HFF-Myc (cell line): ENCODE measurements around the gene DGKQ.

Experiments
- DNase-seq: peaks from one replicate; pipeline ENCODE4 v3.0.0-alpha.2; 2011; ENCODE audit warnings: low read depth; ENCODE audit errors: extremely low read depth
- H3K4me3 ChIP-seq: replicated peaks from 2 replicates; pipeline ENCODE4 v1.5.1; 2011; ENCODE audit warnings: low read depth, mild to moderate bottlenecking, control low read depth, low read length
- TF ChIP-seq, protein P1 (sequence below): IDR thresholded peaks from 2 replicates; pipeline ENCODE4 v1.5.1; 2012; ENCODE audit warnings: mild to moderate bottlenecking, low read depth, low read length, control low read depth; ENCODE audit errors: missing control alignments

The DGKQ gene

DNA sequence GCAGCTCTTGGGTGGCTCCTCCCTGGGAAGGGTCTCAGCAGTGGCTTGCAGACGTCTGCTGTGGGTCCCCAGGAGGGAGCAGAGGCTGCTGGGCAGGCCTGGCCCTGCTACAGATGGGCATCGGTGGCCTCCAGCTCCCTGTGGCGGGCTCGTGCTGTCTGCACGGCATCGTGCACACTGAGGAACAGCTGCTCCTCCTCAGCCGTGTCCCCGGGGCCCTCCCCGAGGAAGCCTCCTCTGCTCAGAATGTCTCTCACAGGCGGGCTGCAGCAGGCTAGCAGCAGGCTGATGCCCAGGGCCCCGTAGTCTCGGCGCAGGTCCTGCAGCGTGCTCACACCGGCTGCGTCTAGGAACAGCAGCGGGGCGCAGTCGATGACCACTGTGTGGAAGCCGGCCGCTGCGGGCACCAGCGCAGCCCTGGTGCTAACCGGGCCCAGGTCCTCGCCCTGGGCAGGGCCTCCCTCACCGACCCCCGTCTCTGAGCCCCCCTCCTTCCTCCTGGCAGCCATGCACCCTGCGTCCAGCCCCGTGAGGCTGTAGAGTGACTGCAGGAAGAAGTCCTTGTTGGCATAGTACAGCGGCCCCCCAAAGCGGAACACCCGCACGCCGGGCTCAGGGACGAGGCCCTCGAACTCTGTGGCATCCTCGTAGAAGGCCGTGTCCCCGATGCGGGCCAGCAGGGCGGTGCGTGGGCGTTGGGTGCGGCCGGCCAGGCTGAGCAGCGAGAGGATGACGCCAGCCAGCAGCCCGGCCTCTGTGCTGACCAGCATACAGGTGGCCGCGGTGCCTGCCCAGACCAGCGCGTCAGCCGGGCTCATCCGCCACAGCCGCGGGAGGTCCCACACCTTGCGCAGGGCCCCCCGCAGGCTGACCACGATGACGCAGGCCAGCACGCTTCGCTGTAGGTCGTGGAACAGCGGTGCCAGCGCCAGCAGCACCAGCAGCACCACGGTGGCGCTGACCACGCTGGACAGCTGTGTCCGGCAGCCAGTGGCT lies 15.7 kb upstream of the DGKQ start:
- TF ChIP-seq, protein P1, sequence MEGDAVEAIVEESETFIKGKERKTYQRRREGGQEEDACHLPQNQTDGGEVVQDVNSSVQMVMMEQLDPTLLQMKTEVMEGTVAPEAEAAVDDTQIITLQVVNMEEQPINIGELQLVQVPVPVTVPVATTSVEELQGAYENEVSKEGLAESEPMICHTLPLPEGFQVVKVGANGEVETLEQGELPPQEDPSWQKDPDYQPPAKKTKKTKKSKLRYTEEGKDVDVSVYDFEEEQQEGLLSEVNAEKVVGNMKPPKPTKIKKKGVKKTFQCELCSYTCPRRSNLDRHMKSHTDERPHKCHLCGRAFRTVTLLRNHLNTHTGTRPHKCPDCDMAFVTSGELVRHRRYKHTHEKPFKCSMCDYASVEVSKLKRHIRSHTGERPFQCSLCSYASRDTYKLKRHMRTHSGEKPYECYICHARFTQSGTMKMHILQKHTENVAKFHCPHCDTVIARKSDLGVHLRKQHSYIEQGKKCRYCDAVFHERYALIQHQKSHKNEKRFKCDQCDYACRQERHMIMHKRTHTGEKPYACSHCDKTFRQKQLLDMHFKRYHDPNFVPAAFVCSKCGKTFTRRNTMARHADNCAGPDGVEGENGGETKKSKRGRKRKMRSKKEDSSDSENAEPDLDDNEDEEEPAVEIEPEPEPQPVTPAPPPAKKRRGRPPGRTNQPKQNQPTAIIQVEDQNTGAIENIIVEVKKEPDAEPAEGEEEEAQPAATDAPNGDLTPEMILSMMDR, result no peak

DNA sequence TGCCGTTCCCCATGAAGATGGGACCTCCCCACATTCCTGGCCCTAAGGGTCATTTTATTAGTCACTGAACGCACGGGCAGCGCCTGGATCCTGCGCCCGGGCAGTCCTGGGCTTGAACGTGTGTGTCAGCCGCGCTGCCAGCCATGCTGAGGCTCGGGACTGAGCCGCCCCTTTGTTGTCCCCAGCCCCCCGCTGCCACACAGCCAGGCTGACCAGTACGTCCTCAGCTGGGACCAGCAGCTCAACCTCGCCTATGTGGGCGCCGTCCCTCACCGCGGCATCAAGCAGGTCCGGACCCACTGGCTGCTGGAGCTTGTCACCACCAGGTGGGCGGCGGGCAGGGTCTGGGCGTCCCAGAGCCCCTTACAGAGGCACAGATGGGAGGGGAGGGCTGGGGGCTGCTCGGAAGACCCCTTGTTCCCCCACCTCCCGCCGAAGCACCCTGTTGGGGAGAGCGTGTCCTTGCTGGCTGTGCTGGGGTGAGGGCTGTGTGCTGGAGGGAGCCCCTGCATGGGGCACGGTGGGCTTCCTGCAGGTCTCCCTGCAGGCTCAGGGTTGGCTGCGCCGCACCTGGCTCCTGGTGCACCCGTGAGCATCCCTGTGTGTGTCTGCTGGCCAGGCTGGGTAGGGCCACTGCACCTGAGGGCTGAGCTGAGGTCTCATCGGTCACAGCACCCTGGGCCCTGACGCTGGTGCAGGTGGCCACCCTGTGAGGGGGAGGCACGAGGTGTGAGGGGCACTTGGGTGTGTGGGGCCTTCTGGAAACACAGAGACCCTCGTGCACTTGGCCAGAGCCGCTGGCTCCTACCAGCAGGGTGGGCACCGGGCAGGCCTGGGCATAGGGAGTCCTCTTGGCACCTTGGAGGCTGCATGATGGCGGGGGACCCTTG lies 14.5 kb upstream of the DGKQ start:
- no peak for DNase-seq
- TF ChIP-seq, protein P1, result no peak
- H3K4me3 ChIP-seq, result peak overlapping the region; percentile 53

More for the DNA sequence above, 15.7 kb upstream of the DGKQ start:
- no peak for DNase-seq
- H3K4me3 ChIP-seq, result no peak overlapping the region

DNA sequence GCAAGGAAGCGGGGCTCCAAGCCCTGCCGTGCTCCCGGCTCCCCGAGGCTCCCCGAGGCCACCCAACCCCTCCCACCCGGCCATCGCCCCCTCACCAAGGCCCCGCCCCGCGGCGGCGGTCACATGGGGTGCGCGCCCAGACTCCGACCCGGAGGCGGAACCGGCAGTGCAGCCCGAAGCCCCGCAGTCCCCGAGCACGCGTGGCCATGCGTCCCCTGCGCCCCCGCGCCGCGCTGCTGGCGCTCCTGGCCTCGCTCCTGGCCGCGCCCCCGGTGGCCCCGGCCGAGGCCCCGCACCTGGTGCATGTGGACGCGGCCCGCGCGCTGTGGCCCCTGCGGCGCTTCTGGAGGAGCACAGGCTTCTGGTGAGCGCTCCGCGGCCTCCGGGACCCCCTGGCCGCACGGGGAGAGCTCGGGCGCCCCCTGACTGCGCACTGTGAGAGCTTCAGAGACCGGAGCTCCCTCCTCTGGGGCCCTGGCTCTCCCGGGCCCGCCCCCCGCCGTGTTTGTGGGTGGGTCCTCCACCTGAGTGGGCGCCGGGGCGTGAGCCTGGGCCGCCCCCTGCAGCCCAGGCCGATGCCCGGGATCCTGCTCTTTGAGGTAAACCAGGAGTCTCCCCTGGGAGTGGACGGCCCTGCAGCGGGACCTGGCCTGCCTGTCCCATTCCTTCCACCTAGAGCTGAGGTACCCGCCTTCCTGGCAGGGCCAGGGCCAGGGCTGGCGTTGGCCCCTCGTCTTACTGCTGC lies 13.7 kb upstream of the DGKQ start, which contains the start of gene IDUA:
Gene IDUA, plus strand, starts transcription at position 166 of the 745 bp plus-strand sequence. Its CDS starts 41 bp downstream, at position 207.
- H3K4me3 ChIP-seq, result peak within 1 kb of the TSS; percentile 53
- no peak for DNase-seq
- TF ChIP-seq, protein P1, result peak; percentile 58

DNA sequence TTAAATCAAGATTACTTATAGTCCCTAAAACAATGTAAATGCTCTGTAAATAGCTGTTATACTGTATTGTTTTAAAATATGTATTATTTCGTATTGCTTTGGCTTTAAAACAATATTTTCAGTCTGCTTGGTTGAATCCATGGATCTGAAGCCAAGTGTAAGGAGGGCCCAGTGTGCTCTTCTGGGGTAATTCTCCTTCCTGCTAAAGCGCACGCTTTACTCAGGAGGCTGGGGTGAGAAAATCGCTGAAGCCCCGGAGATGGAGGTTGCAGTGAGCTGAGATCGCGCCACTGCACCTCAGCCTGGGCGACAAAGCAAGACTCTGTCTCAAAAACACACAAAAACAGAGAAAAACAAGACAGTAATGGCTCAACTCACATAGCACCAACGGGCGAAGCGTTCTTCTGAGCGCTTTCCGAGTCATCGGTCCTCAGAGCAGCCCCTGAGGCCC lies 13.1 kb upstream of the DGKQ start:
- no peak for DNase-seq
- TF ChIP-seq, protein P1, result no peak
- H3K4me3 ChIP-seq, result peak overlapping the region; percentile 53

DNA sequence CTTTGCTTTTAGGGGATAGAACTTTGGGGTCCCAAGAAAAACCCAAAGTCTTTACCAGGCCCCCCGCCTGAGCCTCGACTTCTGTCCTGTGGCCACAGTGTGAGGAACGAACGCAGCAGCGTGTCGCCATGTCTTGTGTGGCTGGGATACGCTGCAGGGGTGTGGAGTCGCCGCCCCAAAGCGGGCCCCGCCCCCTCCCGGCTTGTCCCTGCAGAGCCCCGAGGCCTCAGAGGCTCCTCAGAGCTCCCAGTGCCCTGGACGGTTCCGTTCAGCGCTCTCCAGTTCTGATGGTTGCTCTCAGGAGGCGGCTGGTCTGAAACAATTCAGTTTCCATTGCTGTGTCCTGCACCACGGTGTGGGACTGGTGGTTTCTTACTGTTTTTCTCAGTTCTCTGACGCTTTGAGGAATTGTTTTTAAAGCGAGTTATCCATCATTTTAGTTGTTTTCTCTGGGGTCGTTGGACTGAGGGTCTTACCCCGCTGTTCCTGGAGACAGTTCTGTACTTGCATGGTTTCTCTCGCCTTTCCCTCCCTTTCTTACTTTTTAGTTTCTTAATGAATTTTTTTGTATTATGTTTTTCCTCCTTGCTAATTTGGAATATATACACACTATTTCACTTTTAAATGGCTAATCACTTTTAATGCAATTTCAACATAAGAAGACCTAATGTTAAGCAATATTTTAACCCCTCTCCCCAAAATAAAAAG lies 11.9 kb upstream of the DGKQ start:
- TF ChIP-seq, protein P1, result no peak
- no peak overlapping the region for H3K4me3 ChIP-seq
- no peak for DNase-seq
